Measurements from ENCODE around the gene RFPL3.
"Not testable (repeated sequence)": the region's sequence is repeated elsewhere in the genome, so short reads cannot be mapped to it uniquely, and the experiment has no call there.

Gene RFPL3

DNA sequence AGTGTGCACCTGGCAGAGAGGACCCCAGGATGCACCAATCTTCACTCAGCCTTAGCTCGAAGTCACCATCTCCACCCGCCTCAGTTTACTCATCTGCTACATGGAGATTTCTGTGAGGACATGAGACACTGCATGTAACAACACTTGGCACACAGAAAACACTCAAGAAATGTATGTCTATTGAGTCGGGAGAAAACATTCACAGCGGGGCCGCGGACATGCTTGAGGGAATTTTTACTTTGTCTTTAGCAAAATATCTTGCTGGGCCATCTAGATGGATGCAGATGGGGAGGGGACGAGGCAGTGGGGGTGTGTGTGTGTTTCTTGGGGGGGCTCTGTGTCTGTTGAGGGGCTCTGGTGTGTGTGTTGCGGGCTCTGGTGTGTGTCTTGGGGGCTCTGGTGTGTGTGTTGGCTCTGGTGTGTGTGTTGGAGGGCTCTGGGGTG, 28.4 kb upstream of the RFPL3 start:
- no peak for DNase-seq (ENCODE audit: low read depth in 3 of 3)

DNA sequence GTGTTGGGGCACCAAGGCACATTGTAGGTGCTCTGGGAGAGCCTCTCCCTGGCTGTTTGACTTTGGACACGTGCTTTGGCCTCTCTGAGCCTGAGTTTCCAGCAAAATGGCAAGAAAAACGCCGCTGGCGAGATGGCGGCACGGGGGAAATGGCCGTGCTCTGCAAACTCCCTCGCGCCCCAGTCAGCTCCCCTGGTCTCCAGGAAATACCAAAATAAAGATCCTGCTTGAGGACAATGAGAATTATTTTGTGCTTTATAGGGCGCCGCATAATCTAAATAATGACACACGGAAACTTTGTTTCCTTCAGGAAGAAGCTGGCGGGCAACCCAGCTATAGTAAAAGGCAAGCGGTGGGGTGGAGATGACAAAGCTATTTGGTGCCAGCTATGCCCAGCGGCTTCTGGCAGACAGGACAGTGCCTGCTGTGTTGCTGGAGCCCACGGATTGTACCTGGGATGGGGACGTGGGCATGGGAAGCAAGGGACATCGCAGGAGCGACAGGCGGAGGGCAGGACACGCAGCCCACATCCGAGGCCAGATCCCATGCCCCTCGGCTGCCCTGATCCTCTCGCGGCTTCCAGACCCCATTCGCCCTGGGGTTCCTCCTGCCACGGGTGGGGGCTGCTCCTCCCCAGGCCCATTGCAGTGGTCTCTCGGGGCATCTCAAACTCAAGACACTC, 26.3 kb upstream of the RFPL3 start:
- no peak for DNase-seq (ENCODE audit: low read depth in 3 of 3)

GRCh38 chr22:32331918-32332725, 25.5 kb upstream of the RFPL3 start:
- no peak for DNase-seq (ENCODE audit: low read depth in 3 of 3)

DNA sequence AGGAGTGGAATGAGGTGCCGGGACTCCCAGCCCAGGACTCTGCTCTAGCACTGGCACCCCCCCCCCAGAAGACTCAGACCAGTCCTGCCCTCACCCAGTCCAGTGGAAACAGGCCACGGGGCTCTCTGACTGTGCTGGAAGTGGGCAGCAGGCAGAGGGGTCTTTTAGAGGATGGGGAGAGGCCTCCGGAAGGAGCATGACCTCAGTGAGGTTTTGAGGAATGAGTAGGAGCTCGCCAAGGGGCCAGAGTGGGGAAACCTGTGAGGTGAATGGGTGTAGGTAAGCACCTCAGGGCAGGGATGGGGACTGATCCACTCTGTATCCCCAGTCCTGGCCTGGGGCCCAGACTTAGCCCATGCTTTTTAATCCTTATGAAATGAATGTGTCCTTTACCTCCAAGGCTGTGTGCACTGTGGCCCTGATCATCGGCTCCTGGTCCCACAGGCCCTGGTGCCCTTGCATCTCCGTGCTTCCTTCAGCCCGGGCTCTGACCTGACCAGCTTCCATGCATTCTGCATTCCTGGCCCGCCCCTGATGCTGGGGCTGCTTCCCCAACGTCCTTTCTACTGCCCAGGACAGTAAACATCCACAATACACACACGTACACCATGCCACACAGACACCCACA, 24.4 kb upstream of the RFPL3 start:
- DNase-seq (ENCODE audit: low read depth in 3 of 3): no peak

DNA sequence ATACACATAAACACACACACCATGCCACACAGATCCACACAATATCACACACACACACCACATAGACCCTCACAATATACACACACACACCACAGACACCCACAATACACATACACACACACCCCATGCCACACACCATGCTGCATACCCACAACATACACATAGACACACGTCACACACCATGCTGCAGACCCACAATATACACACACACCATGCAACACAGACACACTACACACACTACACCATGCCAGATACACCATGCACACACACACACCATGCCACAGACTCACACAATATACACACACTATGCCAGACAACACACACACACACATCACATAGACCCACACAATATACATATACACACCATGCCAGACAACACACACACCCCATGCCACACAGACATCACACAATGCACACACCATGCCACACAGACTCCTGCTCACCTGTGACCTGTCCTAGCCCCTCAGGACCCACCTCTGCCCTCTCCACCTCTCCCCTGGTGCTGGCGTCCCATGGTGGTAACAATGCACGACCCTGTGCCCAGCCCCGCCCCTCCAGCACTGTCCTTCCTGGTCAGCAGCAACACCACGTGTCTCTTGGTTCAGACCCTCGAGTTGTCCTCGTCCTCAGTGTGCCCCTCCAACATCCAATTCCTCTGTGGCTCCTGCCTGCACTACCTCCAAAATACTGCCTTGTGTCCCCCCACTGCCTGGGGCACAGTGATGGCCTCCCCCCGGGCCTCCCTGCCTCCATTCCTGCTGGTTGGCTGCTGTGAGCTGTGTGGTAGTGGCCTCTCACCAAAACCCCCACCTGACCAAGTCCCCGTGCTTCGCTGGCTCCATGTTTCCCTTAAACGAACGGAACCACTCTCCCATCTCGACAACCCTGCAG, 23.7 kb upstream of the RFPL3 start:
- no peak for DNase-seq (ENCODE audit: low read depth in 3 of 3)

GRCh38 chr22:32334660-32335365, 22.9 kb upstream of the RFPL3 start:
- no peak for DNase-seq (ENCODE audit: low read depth in 3 of 3)

GRCh38 chr22:32335471-32335870, 22.2 kb upstream of the RFPL3 start:
- no peak for DNase-seq (ENCODE audit: low read depth in 3 of 3)

DNA sequence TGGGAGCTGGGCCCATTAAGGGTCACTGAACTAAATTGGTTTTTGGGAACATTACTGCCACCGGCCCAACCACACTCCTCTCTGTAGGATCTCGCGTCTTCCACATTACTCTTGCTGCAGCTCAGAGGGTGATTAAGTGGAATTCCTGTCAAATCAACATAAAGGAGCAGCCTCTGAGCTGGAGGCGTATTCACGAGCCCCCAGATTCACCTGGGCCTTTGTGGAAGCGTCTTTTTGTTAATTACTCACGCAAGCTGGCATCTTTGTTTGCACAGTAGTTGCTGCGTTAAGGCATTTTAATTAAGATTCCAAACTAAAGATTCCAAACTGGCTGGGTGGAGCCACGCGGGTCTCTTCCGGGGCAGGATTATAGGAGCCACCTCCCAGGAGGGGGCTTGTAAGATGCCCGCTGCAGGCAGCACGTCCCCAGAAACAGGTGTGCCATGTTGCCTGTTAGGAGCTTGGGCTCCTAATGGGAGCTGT, 21.5 kb upstream of the RFPL3 start:
- DNase-seq (ENCODE audit: low read depth in 3 of 3): no peak

GRCh38 chr22:32336771-32337424, 20.8 kb upstream of the RFPL3 start:
- no peak for DNase-seq (ENCODE audit: low read depth in 3 of 3)

DNA sequence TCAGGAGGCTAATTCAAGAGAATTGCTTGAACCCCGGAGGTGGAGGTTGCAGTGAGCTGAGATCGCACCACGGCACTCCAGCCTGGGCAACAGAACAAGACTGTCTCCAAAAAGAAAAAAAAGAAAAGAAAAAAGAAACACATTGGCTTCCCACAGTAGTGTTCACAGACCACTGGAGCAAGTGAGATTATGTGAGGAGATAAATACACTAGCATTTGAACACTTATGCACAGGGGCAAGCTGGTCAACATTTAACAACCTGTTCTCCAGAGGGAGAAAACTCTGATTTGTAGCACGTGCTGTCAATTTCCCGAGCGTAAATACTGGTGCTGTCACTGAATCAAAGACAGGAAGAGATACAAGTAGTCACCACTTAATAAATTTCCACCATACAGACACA, 20.2 kb upstream of the RFPL3 start:
- DNase-seq (ENCODE audit: low read depth in 3 of 3): not testable (repeated sequence)

DNA sequence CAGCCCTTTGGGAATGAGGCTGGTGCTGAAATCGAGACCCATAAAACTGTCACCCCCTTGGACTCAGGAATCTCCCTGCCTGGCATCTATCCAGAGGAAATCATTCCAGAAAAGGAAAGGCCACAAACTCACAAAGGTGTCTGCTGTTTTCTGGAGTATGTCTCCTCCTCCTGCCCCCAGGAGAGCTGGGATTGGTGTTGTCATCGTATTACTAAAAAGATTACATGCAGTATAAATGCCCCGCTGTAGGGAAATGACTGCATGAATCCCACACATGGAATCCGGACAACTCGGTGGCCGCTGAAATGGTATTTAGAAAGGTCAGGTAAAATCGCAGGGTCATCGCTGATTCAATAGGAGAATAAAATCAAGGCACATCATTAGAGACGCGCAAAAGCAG, 18.9 kb upstream of the RFPL3 start:
- no peak for DNase-seq (ENCODE audit: low read depth in 3 of 3)

GRCh38 chr22:32339190-32340012, 18.3 kb upstream of the RFPL3 start:
- no peak for DNase-seq (ENCODE audit: low read depth in 3 of 3)

- no peak for DNase-seq (ENCODE audit: low read depth in 3 of 3)
These were observed 17.3 kb upstream of the RFPL3 start for GRCh38 chr22:32340411-32340810.

DNA sequence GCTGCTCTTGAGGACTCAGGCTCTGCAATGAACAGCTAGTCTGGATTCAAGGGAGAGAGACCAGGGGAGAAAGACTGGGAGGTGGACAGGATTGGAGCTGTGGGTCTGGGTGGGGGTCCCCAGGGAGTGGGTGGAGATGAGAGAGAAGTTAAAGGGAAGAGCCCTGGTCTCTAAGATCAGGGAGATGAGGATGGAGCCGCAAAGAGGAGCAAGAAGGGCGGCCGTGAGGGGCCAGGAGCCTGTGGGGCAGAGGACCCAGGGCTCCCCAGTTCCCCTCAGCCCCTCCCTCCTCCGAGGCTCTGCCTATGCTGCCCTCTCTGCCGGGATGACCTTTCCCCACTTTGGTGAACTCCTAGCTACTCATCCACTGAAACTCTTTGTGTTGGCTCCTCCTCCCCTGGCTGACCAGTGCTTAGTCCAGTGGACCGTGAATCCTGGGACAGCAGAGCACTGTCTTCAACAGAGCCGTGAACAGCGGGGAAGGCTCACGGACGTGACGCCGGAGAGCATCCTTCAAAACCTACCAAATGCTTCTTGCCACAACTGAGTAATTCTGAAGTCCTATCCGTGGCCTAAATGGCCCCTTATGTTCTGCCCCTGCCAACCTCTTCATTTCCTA, 16.4 kb upstream of the RFPL3 start:
- no peak for DNase-seq (ENCODE audit: low read depth in 3 of 3)

GRCh38 chr22:32342977-32343376, 14.7 kb upstream of the RFPL3 start:
- DNase-seq (ENCODE audit: low read depth in 3 of 3): no peak

DNA sequence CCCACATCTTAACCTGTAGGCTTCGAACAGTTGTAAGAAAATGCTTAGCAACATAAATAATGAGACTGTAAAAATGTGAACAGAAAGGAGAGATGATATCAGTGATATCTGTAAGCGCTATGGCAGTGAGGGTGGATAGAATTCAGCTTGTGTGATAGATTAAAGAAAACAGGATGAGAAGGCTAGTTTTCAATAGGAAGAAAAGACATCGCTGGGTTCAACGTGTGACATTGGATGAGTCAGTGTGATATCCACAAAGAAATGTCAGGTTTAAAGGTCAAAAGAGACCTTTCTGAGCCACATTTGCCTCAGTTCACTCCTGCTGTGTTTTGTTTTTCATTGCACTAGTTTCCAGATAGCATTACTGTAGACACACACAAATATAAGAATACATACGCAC, 13.7 kb upstream of the RFPL3 start:
- no peak for DNase-seq (ENCODE audit: low read depth in 3 of 3)

DNA sequence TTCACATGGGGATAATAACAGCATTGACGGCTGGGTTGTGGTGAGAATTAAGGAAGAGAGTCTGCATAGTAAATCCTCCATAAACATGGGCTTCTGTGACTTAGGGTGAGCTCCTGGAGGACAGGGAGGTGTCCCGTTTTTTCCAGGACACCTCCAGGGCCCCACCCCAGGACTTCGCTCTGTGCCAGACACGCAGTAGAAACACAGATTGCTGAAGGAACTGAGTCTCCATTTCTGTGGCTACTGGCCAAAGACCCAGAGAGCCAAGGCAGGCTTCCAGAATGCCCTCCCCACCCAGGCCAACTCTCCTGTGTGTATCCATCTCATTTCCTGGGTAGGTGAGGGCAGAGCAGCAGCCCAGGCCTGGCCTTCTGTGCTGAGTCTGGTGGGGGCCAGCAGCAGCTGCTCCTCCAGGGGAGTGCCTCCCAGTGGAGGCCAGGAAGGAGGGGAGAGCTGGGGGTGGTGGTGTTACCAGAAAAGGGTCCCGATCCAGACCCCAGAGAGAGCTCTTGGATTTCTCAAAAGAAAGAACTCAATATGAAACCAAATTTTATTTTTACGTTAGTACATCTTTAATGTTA, 9.5 kb upstream of the RFPL3 start:
- no peak for DNase-seq (ENCODE audit: low read depth in 3 of 3)

DNA sequence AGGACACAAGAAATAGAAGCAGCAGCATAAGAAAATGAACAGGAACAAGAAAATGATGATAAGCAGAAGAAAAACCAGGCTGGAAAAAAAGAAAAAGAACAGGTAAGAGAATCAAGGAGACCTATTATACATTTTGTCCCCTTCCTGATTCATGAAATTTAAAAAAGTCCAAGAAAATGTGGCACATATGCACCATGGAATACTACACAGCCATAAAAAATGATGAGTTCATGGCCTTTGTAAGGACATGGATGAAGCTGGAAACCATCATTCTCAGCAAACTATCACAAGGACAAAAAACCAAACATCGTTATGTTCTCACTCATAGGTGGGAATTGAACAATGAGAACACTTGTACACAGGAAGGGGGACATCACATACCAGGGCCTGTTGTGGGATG, 5.8 kb upstream of the RFPL3 start:
- not testable (repeated sequence) for DNase-seq (ENCODE audit: low read depth in 3 of 3)

GRCh38 chr22:32352681-32353080, 5.0 kb upstream of the RFPL3 start:
- DNase-seq (ENCODE audit: low read depth in 3 of 3): no peak
